H9 (cell line): Measurements from ENCODE around the gene PGRMC1. TPM values are rescaled to one million over a fixed set of nuclear protein-coding genes. Genes with fewer than 3 reads are reported as not detected.

Experiments
- DNase-seq: peaks from one replicate; pipeline ENCODE4 v3.0.0-alpha.2; 2017
- H2AFZ ChIP-seq: one replicate; pipeline ENCODE4 v1.6.1; 2013; ENCODE audit warnings: mild to moderate bottlenecking, low read length, control low read depth, moderate library complexity
- H2AK5ac ChIP-seq: 2 replicates; pipeline ENCODE4 v1.6.1; 2013; ENCODE audit warnings: low read length, control low read depth, mixed read lengths; ENCODE audit not compliant: insufficient read length
- H2BK120ac ChIP-seq: one replicate; pipeline ENCODE4 v1.6.1; 2013; ENCODE audit warnings: low read depth, mild to moderate bottlenecking, low read length, control low read depth, inconsistent platforms; ENCODE audit not compliant: poor library complexity, severe bottlenecking
- H2BK12ac ChIP-seq: 2 replicates; pipeline ENCODE4 v1.6.1; 2013; ENCODE audit warnings: low read length, control low read depth, mixed read lengths, low read depth; ENCODE audit not compliant: insufficient read length
- H2BK15ac ChIP-seq: 2 replicates; pipeline ENCODE4 v1.6.1; 2013; ENCODE audit warnings: low read depth, low read length, control low read depth
- H2BK20ac ChIP-seq: one replicate; pipeline ENCODE4 v1.6.1; 2013; ENCODE audit warnings: low read depth, mild to moderate bottlenecking, low read length, control low read depth, inconsistent platforms; ENCODE audit not compliant: poor library complexity, severe bottlenecking
- H2BK5ac ChIP-seq: 2 replicates; pipeline ENCODE4 v1.6.1; 2013; ENCODE audit warnings: low read length, control low read depth, mixed read lengths; ENCODE audit not compliant: insufficient read length
- H3K14ac ChIP-seq: 2 replicates; pipeline ENCODE4 v1.6.1; 2013; ENCODE audit warnings: low read length, control low read depth; ENCODE audit not compliant: insufficient read depth
- H3K18ac ChIP-seq: 2 replicates; pipeline ENCODE4 v1.6.1; 2013; ENCODE audit warnings: low read depth, mild to moderate bottlenecking, mixed read lengths, low read length, control low read depth; ENCODE audit not compliant: insufficient read length
- H3K23ac ChIP-seq: 2 replicates; pipeline ENCODE4 v1.6.1; 2013; ENCODE audit warnings: low read length, control low read depth, mixed read lengths, low read depth; ENCODE audit not compliant: insufficient read length
- H3K23me2 ChIP-seq: 2 replicates; pipeline ENCODE4 v1.6.1; 2013; ENCODE audit warnings: low read depth, mild to moderate bottlenecking, mixed read lengths, low read length, control low read depth; ENCODE audit not compliant: insufficient read length, poor library complexity, severe bottlenecking
- H3K27ac ChIP-seq: 2 replicates; pipeline ENCODE4 v1.5.1; 2013; ENCODE audit warnings: low read length, control low read depth, mixed read lengths, low read depth; ENCODE audit not compliant: insufficient read length
- H3K27me3 ChIP-seq: 2 replicates; pipeline ENCODE4 v1.6.1; 2013; ENCODE audit warnings: low read length, control low read depth, inconsistent platforms; ENCODE audit not compliant: insufficient read depth
- H3K4ac ChIP-seq: 2 replicates; pipeline ENCODE4 v1.6.1; 2013; ENCODE audit warnings: low read depth, mild to moderate bottlenecking, control low read depth, inconsistent platforms, low read length, moderate library complexity
- H3K4me1 ChIP-seq: 2 replicates; pipeline ENCODE4 v1.6.1; 2013; ENCODE audit warnings: low read length, control low read depth, inconsistent platforms; ENCODE audit not compliant: insufficient read depth
- H3K4me2 ChIP-seq: 2 replicates; pipeline ENCODE4 v1.6.1; 2013; ENCODE audit warnings: low read length, control low read depth, mixed read lengths; ENCODE audit not compliant: insufficient read length, insufficient read depth
- H3K56ac ChIP-seq: 2 replicates; pipeline ENCODE4 v1.6.1; 2013; ENCODE audit warnings: low read depth, mild to moderate bottlenecking, mixed read lengths, low read length, control low read depth; ENCODE audit not compliant: insufficient read length
- H3K79me1 ChIP-seq: 2 replicates; pipeline ENCODE4 v1.6.1; 2013; ENCODE audit warnings: low read depth, mild to moderate bottlenecking, moderate library complexity, low read length, control low read depth, inconsistent platforms; ENCODE audit not compliant: insufficient read depth, poor library complexity, severe bottlenecking
- H3K79me2 ChIP-seq: 2 replicates; pipeline ENCODE4 v1.6.1; 2013; ENCODE audit warnings: low read length, control low read depth, inconsistent platforms; ENCODE audit not compliant: insufficient read depth
- H3K9ac ChIP-seq: 2 replicates; pipeline ENCODE4 v1.6.1; 2013; ENCODE audit warnings: low read length, control low read depth, mixed read lengths; ENCODE audit not compliant: insufficient read length; ENCODE audit errors: extremely low read depth
- H3K9me3 ChIP-seq: one replicate; pipeline ENCODE4 v1.6.1; 2013; ENCODE audit warnings: low read depth, low read length, inconsistent platforms; ENCODE audit not compliant: control insufficient read depth
- H3T11ph ChIP-seq: one replicate; pipeline ENCODE4 v1.6.1; 2013; ENCODE audit warnings: mild to moderate bottlenecking, low read length, control low read depth, inconsistent platforms
- H4K20me1 ChIP-seq: one replicate; pipeline ENCODE4 v1.6.1; 2013; ENCODE audit not compliant: control insufficient read depth, insufficient read length, insufficient read depth
- H4K5ac ChIP-seq: 2 replicates; pipeline ENCODE4 v1.6.1; 2013; ENCODE audit warnings: low read depth, mild to moderate bottlenecking, mixed read lengths, low read length, control low read depth; ENCODE audit not compliant: insufficient read length
- H4K8ac ChIP-seq: replicated peaks from 2 replicates; pipeline ENCODE4 v1.6.1; 2013; ENCODE audit warnings: low read length, control low read depth, mixed read lengths, low read depth; ENCODE audit not compliant: insufficient read length
- H4K91ac ChIP-seq: 2 replicates; pipeline ENCODE4 v1.6.1; 2013; ENCODE audit warnings: low read depth, mild to moderate bottlenecking, moderate library complexity, mixed read lengths, low read length, control low read depth; ENCODE audit not compliant: insufficient read length
- H3K27ac Mint-ChIP-seq, 3 experiments: 2 replicates in 2 of 3; 3 replicates in 1 of 3; pipeline ENCODE4 v1.8.0; 2020 to 2021; ENCODE audit warnings: mixed read lengths in 3 of 3, mild to moderate bottlenecking in 1 of 3, moderate library complexity in 1 of 3
- H3K27me3 Mint-ChIP-seq: 2 replicates; pipeline ENCODE4 v1.8.0; 2021; ENCODE audit warnings: low read depth, mild to moderate bottlenecking, moderate library complexity, mixed read lengths
- H3K36me3 Mint-ChIP-seq, 3 experiments: 2 replicates in 2 of 3; 3 replicates in 1 of 3; pipeline ENCODE4 v1.8.0; 2020 to 2021; ENCODE audit warnings: low read depth in 3 of 3, mixed read lengths in 3 of 3; ENCODE audit not compliant: insufficient read depth in 1 of 3
- H3K4me1 Mint-ChIP-seq, 2 experiments: 2 replicates each; pipeline ENCODE4 v1.8.0; 2020; ENCODE audit warnings: mixed read lengths in 2 of 2
- H3K4me3 Mint-ChIP-seq, 2 experiments: 2 replicates in 1 of 2; 3 replicates in 1 of 2; pipeline ENCODE4 v1.8.0; 2020 to 2021; ENCODE audit warnings: mild to moderate bottlenecking in 2 of 2, mixed read lengths in 2 of 2, moderate library complexity in 1 of 2
- H3K9me3 Mint-ChIP-seq, 2 experiments: 2 replicates in 1 of 2; 3 replicates in 1 of 2; pipeline ENCODE4 v1.8.0; 2020; ENCODE audit warnings: mild to moderate bottlenecking in 2 of 2, mixed read lengths in 2 of 2, moderate library complexity in 1 of 2
- total RNA-seq: library from RNA; stranded (reverse); gene quantifications from 2 replicates; pipeline ENCODE4 v1.2.1, GENCODE V29; 2021
- TF ChIP-seq, protein P1 (sequence below): fragments of 200-600 bp; sonication (generic); conservative IDR thresholded peaks from 3 replicates; pipeline ENCODE4 v1.8.0; 2021; ENCODE audit warnings: antibody characterized with exemption, mild to moderate bottlenecking

The PGRMC1 gene
- total RNA-seq, 1 experiment from 2014 or later: 133 TPM

DNA sequence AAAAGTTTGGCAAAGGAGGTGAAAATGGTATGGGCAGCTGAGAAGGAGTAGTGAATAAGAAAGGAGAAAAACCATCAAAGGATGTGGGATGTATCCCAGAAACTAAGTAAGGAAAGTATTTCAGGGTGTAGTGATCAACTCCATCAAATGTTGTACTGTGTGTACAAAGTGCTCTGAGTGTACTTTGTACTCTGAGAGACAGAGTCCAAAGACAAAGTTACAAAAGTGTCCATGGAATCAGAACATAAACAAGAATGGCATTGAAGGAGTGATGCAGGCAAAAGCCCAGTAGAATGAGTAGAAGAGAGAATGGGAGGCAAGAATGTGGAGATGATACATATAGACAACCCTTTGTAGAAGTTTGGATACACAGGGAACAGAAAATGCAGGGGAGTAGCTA lies 12.3 kb upstream of the PGRMC1 start:
- H3K27me3 Mint-ChIP-seq: peaks cover 2% of the 10 kb centered on the region; the same call in 1 of the 2 replicates
- H3K79me1 ChIP-seq: no peaks in the 10 kb centered on the region
- no peaks in the 10 kb centered on the region for H3K4me1 Mint-ChIP-seq
- no peak overlapping the region for H3K4me3 Mint-ChIP-seq
- no peak overlapping the region for H2BK120ac ChIP-seq
- H2BK15ac ChIP-seq: no peak overlapping the region
- TF ChIP-seq, protein P1, sequence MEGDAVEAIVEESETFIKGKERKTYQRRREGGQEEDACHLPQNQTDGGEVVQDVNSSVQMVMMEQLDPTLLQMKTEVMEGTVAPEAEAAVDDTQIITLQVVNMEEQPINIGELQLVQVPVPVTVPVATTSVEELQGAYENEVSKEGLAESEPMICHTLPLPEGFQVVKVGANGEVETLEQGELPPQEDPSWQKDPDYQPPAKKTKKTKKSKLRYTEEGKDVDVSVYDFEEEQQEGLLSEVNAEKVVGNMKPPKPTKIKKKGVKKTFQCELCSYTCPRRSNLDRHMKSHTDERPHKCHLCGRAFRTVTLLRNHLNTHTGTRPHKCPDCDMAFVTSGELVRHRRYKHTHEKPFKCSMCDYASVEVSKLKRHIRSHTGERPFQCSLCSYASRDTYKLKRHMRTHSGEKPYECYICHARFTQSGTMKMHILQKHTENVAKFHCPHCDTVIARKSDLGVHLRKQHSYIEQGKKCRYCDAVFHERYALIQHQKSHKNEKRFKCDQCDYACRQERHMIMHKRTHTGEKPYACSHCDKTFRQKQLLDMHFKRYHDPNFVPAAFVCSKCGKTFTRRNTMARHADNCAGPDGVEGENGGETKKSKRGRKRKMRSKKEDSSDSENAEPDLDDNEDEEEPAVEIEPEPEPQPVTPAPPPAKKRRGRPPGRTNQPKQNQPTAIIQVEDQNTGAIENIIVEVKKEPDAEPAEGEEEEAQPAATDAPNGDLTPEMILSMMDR: no peak
- H4K5ac ChIP-seq: no peak overlapping the region
- H3K9me3 ChIP-seq: peaks cover 8% of the 10 kb centered on the region
- H3K14ac ChIP-seq: no peak overlapping the region
- no peak overlapping the region for H3K4ac ChIP-seq
- H2BK20ac ChIP-seq: no peak overlapping the region
- H3K4me1 ChIP-seq: no peaks in the 10 kb centered on the region
- no peak overlapping the region for H2BK5ac ChIP-seq
- no peak overlapping the region for H3T11ph ChIP-seq
- H3K79me2 ChIP-seq: no peaks in the 10 kb centered on the region
- no peaks in the 10 kb centered on the region for H4K20me1 ChIP-seq
- H3K4me2 ChIP-seq: no peak overlapping the region
- H3K56ac ChIP-seq: no peak overlapping the region
- DNase-seq: no peak
- no peaks in the 10 kb centered on the region for H3K23me2 ChIP-seq
- peaks cover 61 to 69% of the 10 kb centered on the region in 2 experiments for H3K9me3 Mint-ChIP-seq
- H2AK5ac ChIP-seq: no peak overlapping the region
- no peak overlapping the region for H3K27ac ChIP-seq
- H3K23ac ChIP-seq: no peak overlapping the region
- no peak overlapping the region for H3K18ac ChIP-seq
- no peaks in the 10 kb centered on the region for H3K27me3 ChIP-seq
- H2AFZ ChIP-seq: no peak overlapping the region
- H4K91ac ChIP-seq: no peak overlapping the region
- H3K9ac ChIP-seq: no peak overlapping the region
- H2BK12ac ChIP-seq: no peak overlapping the region
- H3K27ac Mint-ChIP-seq: no peak overlapping the region
- H4K8ac ChIP-seq: no peak overlapping the region
- H3K36me3 Mint-ChIP-seq: peaks cover 0 to 1% (median 0%) of the 10 kb centered on the region in 3 experiments; a peak in 2 of 7 replicates
